DND-41 (cell line): ENCODE results near the gene SBF1.

ENCODE experiments used
- CTCF ChIP-seq: IDR thresholded peaks from 2 replicates; pipeline ENCODE4 v1.5.1; 2012; ENCODE audit warnings: borderline replicate concordance, low read length, moderate library complexity, mild to moderate bottlenecking; ENCODE audit not compliant: poor library complexity, severe bottlenecking; ENCODE audit errors: extremely low read depth
- EZH2 ChIP-seq: IDR thresholded peaks from 3 replicates; pipeline ENCODE4 v1.6.1; 2012; ENCODE audit warnings: borderline replicate concordance, low read depth, mild to moderate bottlenecking, moderate library complexity, low read length, inconsistent platforms; ENCODE audit not compliant: severe bottlenecking

GRCh38 chr22:50439314-50439870, 35.4 kb downstream of the SBF1 start:
- TF ChIP-seq CTCF (no peak), EZH2 (no peak)
